Loucy (cell line): ENCODE data around the gene TMEM256.

Source experiments
- CTCF ChIP-seq: fragments of 200-600 bp; sonication (generic); conservative IDR thresholded peaks from 2 replicates; pipeline ENCODE4 v1.5.1; 2014; ENCODE audit warnings: mild to moderate bottlenecking, antibody characterized with exemption, low read length
- EZH2phosphoT487 ChIP-seq: fragments of 200-600 bp; IDR thresholded peaks from 2 replicates; pipeline ENCODE4 v1.6.1; 2018; ENCODE audit warnings: antibody characterized with exemption, mild to moderate bottlenecking, moderate library complexity, borderline replicate concordance

DNA sequence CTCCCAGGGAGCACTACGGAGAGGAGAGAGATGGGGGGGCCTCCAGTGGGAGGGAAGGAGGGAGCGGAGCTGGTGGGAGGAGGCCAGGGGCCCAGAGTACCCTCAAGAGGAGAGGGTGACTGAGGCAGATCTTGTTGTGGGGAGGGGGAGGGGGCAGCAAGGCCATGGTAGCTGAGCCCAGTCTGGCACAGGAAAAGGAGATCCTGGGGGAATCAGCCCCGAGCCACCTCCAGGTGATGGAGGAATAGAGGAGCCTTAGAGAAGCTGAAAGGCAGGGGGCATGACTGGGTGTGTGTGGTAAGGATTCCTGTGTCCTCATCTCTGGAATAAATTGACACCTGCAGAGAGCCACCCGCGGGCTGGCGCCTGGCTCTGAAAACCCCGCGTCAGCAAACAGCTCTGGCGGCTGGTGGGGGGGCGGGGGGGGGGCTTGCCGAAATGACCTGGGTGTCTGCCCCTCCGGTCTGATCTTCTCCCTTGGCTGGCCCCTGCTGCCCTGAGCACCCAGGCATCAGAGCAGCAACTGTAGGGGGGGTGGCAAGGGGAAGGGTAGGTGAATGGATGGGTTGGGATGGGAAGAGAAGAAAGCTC, 2.4 kb upstream of the TMEM256 start:
- no peak for TF ChIP-seq CTCF
- TF ChIP-seq EZH2phosphoT487 = no peak
